ENCODE results near the gene FOXJ3. TPM values are rescaled to one million over a fixed set of nuclear protein-coding genes. Genes with fewer than 3 reads are reported as not detected.

The FOXJ3 gene
- total RNA-seq, 1 donor: 34.5 TPM

DNA sequence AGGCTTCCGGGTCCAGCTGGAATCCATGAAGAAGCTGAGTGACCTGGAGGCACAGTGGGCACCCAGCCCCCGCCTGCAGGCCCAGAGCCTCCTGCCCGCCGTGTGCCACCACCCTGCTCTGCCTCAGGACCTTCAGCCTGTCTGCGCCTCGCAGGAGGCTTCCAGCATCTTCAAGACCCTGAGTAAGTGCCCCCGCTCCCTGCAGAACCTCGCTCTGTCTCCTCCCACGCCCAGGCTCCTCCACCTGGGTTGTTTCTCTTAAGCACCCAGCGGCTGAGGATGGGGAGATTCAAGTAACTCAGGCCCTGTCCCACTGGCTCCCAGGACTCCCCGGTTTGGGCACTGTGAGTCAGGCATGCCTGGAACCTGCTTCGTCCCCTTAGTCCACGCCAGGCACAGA lies 180.3 kb downstream of the FOXJ3 start:
- H3K4me3 ChIP-seq (ENCODE audit: low read depth, low read length): no peak overlapping the region
- TF ChIP-seq CTCF (IDR thresholded peaks at IDR 0.05; ENCODE audit: insufficient read depth, low read depth, low read length): no peak
- DNase-seq (ENCODE audit: low read depth): no peak

GRCh38 chr1:42153624-42154023 lies 181.4 kb downstream of the FOXJ3 start:
- no peak for DNase-seq (ENCODE audit: low read depth)
- no peak overlapping the region for H3K4me3 ChIP-seq (ENCODE audit: low read depth, low read length)
- no peak for TF ChIP-seq CTCF (IDR thresholded peaks at IDR 0.05; ENCODE audit: insufficient read depth, low read depth, low read length)

DNA sequence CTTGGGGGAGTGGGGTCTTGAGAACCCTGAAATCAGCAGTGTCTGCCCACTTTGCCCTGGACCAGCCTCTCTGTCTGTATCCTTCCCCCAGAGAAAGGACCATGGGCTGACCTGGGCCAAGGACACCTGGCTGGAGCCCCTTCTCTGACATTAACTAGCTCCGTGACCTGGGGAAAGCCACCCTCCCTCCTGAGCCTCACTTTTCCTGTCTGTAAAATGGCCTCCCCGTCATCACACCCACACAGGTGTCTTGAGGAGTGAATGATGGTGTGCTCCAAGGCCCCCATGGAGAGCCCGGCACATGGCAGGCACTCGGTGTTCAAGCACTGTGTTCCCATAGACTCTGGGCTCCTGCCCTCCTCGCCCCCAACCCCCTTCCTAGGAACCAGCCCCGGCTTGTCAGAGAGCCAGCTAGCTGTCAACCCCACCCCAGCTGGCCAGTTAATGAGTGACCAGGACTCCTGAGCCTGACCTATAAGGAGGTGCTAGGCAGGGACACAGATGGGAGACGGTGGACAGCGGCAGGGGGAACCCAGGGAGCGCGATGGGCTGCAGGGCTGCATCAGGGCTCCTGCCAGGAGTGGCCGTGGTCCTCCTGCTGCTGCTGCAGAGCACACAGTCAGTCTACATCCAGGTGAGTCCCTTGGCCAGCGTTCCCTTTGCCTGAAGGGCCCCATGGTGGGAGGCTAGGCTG lies 182.0 kb downstream of the FOXJ3 start, which contains the start of gene GUCA2B:
Gene GUCA2B (plus strand): TSS at position 504 of the 694 bp plus-strand sequence. CDS start 41 bp downstream, at position 545.
- TF ChIP-seq CTCF (IDR thresholded peaks at IDR 0.05; ENCODE audit: insufficient read depth, low read depth, low read length): no peak
- DNase-seq (ENCODE audit: low read depth): no peak

GRCh38 chr1:42152119-42152518 lies 182.9 kb downstream of the FOXJ3 start:
- no peak for TF ChIP-seq CTCF (IDR thresholded peaks at IDR 0.05; ENCODE audit: insufficient read depth, low read depth, low read length)
- DNase-seq (ENCODE audit: low read depth): no peak
- H3K4me3 ChIP-seq (ENCODE audit: low read depth, low read length): no peak overlapping the region

More for the DNA sequence above, 182.0 kb downstream of the FOXJ3 start, which contains the start of gene GUCA2B:
- no peak within 1 kb of the TSS for H3K4me3 ChIP-seq (ENCODE audit: low read depth, low read length)

DNA sequence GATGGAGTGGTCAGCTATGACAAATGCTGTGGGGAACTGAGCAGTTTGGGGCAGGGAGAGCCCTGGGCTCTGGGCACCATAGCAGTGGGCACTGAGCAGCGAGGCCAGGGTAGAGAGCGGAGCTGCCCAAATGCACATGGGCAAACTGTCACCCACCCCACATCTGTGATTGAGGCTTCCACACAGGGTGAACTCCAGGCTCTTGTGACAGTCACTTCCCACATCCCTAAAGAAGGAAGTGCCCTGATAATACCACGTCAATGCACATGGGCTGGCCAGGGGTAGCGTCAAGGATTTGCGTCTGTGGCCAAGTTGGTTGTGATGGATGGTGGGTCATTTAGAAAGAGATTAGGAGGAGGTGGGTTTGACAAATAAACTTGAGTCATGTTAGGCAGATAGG lies 184.4 kb downstream of the FOXJ3 start:
- TF ChIP-seq CTCF (IDR thresholded peaks at IDR 0.05; ENCODE audit: insufficient read depth, low read depth, low read length): no peak
- no peak for DNase-seq (ENCODE audit: low read depth)
- H3K4me3 ChIP-seq (ENCODE audit: low read depth, low read length): no peak overlapping the region

GRCh38 chr1:42148166-42148565 lies 186.9 kb downstream of the FOXJ3 start:
- no peak for DNase-seq (ENCODE audit: low read depth)
- TF ChIP-seq CTCF (IDR thresholded peaks at IDR 0.05; ENCODE audit: insufficient read depth, low read depth, low read length): no peak

More at GRCh38 chr1:42148166-42148565, 186.9 kb downstream of the FOXJ3 start:
- H3K4me3 ChIP-seq (ENCODE audit: low read depth, low read length): no peak overlapping the region

All from fibroblast of villous mesenchyme (primary cell).